CD4-positive, alpha-beta T cell treated with Interleukin-6 for 4 hours (primary cell): ENCODE results near the gene BAK1.
"Not testable (repeated sequence)": the region's sequence is repeated elsewhere in the genome, so short reads cannot be mapped to it uniquely, and the experiment has no call there.

Experiments
- DNase-seq: peaks from one replicate; pipeline ENCODE4 v3.0.0-alpha.2; 2020; ENCODE audit warnings: mixed read lengths

BAK1 gene

GRCh38 chr6:33549196-33549595, 30.9 kb downstream of the BAK1 start:
- DNase-seq = no peak

GRCh38 chr6:33547499-33547898, 32.6 kb downstream of the BAK1 start:
- no peak for DNase-seq

GRCh38 chr6:33546766-33547165, 33.3 kb downstream of the BAK1 start:
- DNase-seq = no peak

GRCh38 chr6:33545292-33545691, 34.8 kb downstream of the BAK1 start:
- DNase-seq = not testable (repeated sequence)

GRCh38 chr6:33543116-33543515, 37.0 kb downstream of the BAK1 start:
- DNase-seq = no peak

GRCh38 chr6:33540768-33541167, 39.3 kb downstream of the BAK1 start:
- no peak for DNase-seq

GRCh38 chr6:33534702-33535101, 45.4 kb downstream of the BAK1 start:
- DNase-seq = no peak

GRCh38 chr6:33533163-33533869, 46.8 kb downstream of the BAK1 start:
- DNase-seq = peak; percentile 67

- not testable (repeated sequence) for DNase-seq
Measured at GRCh38 chr6:33532431-33532830, 47.6 kb downstream of the BAK1 start.

GRCh38 chr6:33530617-33531016, 49.5 kb downstream of the BAK1 start:
- not testable (repeated sequence) for DNase-seq
